Activated CD4-positive, CD25-positive, alpha-beta regulatory T cell (primary cell): ENCODE results near the gene RNU2-1.
A peak's percentile ranks its signal among the peaks of the same experiment; 100 is the strongest.
"Not testable (repeated sequence)": the region's sequence is repeated elsewhere in the genome, so short reads cannot be mapped to it uniquely, and the experiment has no call there.

ENCODE experiments used
- DNase-seq, 4 experiments: peaks; one replicate each; lab custom pipeline; 2025; lab: John Stamatoyannopoulos, UW

The RNU2-1 gene

GRCh38 chr17:43216369-43216761 is 17.4 kb downstream of the RNU2-1 start:
- DNase-seq: no peak

- no peak for DNase-seq
Measured at GRCh38 chr17:43215341-43215740, 18.4 kb downstream of the RNU2-1 start.

- no peak for DNase-seq
Measured at GRCh38 chr17:43213545-43213944, 20.2 kb downstream of the RNU2-1 start.

- DNase-seq: no peak
Measured at GRCh38 chr17:43212641-43213490, 20.9 kb downstream of the RNU2-1 start.

- peak; percentile 55 to 69 (median 64) for DNase-seq
Measured at GRCh38 chr17:43211480-43212402, 22.0 kb downstream of the RNU2-1 start, which contains the start of gene TMEM106A. Gene TMEM106A (plus strand): TSS chr17:43211875. CDS start chr17:43213042, 1,167 bp downstream.

- no peak for DNase-seq
Measured at GRCh38 chr17:43211123-43211479, 22.7 kb downstream of the RNU2-1 start.

- DNase-seq: no peak
Measured at GRCh38 chr17:43210576-43210975, 23.2 kb downstream of the RNU2-1 start.

- not testable (repeated sequence) for DNase-seq
Measured at GRCh38 chr17:43203013-43203412, 30.8 kb downstream of the RNU2-1 start.

GRCh38 chr17:43200127-43200526 is 33.6 kb downstream of the RNU2-1 start:
- DNase-seq: no peak

GRCh38 chr17:43199633-43200032 is 34.1 kb downstream of the RNU2-1 start:
- no peak for DNase-seq

- DNase-seq: no peak
Measured at GRCh38 chr17:43193251-43193650, 40.5 kb downstream of the RNU2-1 start.

GRCh38 chr17:43186656-43187055 is 47.1 kb downstream of the RNU2-1 start:
- DNase-seq: not testable (repeated sequence)

GRCh38 chr17:43183921-43184320 is 49.9 kb downstream of the RNU2-1 start:
- no peak for DNase-seq
